Suprapubic skin (tissue), 4 donors: ENCODE measurements around the gene SLC25A42. TPM values are rescaled to one million over a fixed set of nuclear protein-coding genes. Genes with fewer than 3 reads are reported as not detected.

Experiments
- DNase-seq, 2 donors: peaks; one replicate each; pipeline ENCODE4 v3.0.0-alpha.2; 2019; ENCODE audit warnings: low spot score in 2 of 2
- H3K27ac ChIP-seq: fragments of 200-600 bp; sonication (generic); one replicate; pipeline ENCODE4 v1.5.1; 2019
- H3K27me3 ChIP-seq: fragments of 200-600 bp; sonication (generic); one replicate; pipeline ENCODE4 v1.5.1; 2019
- H3K36me3 ChIP-seq: fragments of 200-600 bp; sonication (generic); one replicate; pipeline ENCODE4 v1.5.1; 2019
- H3K4me1 ChIP-seq: fragments of 200-600 bp; sonication (generic); one replicate; pipeline ENCODE4 v1.5.1; 2019
- H3K4me3 ChIP-seq: fragments of 200-600 bp; sonication (generic); one replicate; pipeline ENCODE4 v1.5.1; 2019; ENCODE audit warnings: mild to moderate bottlenecking
- H3K9me3 ChIP-seq: fragments of 200-600 bp; sonication (generic); one replicate; pipeline ENCODE4 v1.5.1; 2019
- EP300 ChIP-seq: sonication (generic); formaldehyde crosslinking; IDR thresholded peaks from one replicate; pipeline ENCODE4 v1.6.1; 2017; ENCODE audit warnings: antibody characterized with exemption
- POLR2A ChIP-seq, 2 donors: fragments of 450-650 bp; IDR thresholded peaks; one replicate each; pipeline ENCODE4 v1.6.1; 2017; ENCODE audit warnings: antibody characterized with exemption in 2 of 2, mild to moderate bottlenecking in 2 of 2, moderate library complexity in 2 of 2
- POLR2AphosphoS5 ChIP-seq, 3 donors: sonication (generic); formaldehyde crosslinking; IDR thresholded peaks; one replicate each; pipeline ENCODE4 v1.6.1; 2017; ENCODE audit warnings: antibody characterized with exemption in 3 of 3
- WGBS: methylation state at CpG from one replicate; pipeline ENCODE4 v1.1.5; 2018; 5-methylcytosine and 5-hydroxymethylcytosine counted together
- total RNA-seq, 4 donors: library from RNA; depleted of rRNA; stranded (reverse); fragments of >200 nt; gene quantifications; one replicate each; pipeline ENCODE4 v1.1.0, GENCODE V29; 2016
- TF ChIP-seq, protein P1 (sequence below), 2 donors: fragments of 200-600 bp in 1 of 2; fragments of 450-650 bp in 1 of 2; sonication (generic) in 1 of 2; IDR thresholded peaks; one replicate each; pipeline ENCODE4 v1.5.1; 2016 to 2019; ENCODE audit warnings: antibody characterized with exemption in 2 of 2, mild to moderate bottlenecking in 1 of 2, moderate library complexity in 1 of 2

SLC25A42 gene
- total RNA-seq, 4 donors from 2014 or later = 4.9 to 14.6 (median 10.6) TPM

- no peak overlapping the region for H3K27ac ChIP-seq
- peaks cover 56% of the 10 kb centered on the region for H3K36me3 ChIP-seq
- no peak for DNase-seq
- TF ChIP-seq POLR2A (IDR thresholded peaks at IDR 0.05) = no peak
- TF ChIP-seq POLR2AphosphoS5 (IDR thresholded peaks at IDR 0.05) = no peak
- no peak for TF ChIP-seq EP300
- TF ChIP-seq, protein P1, sequence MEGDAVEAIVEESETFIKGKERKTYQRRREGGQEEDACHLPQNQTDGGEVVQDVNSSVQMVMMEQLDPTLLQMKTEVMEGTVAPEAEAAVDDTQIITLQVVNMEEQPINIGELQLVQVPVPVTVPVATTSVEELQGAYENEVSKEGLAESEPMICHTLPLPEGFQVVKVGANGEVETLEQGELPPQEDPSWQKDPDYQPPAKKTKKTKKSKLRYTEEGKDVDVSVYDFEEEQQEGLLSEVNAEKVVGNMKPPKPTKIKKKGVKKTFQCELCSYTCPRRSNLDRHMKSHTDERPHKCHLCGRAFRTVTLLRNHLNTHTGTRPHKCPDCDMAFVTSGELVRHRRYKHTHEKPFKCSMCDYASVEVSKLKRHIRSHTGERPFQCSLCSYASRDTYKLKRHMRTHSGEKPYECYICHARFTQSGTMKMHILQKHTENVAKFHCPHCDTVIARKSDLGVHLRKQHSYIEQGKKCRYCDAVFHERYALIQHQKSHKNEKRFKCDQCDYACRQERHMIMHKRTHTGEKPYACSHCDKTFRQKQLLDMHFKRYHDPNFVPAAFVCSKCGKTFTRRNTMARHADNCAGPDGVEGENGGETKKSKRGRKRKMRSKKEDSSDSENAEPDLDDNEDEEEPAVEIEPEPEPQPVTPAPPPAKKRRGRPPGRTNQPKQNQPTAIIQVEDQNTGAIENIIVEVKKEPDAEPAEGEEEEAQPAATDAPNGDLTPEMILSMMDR (IDR thresholded peaks at IDR 0.05) = no peak
- H3K9me3 ChIP-seq = no peaks in the 10 kb centered on the region
- H3K27me3 ChIP-seq = no peaks in the 10 kb centered on the region
- no peaks in the 10 kb centered on the region for H3K4me1 ChIP-seq
- H3K4me3 ChIP-seq = no peak overlapping the region
- WGBS = 86% methylated on average over 5 of the region's 20 CpGs
Measured at GRCh38 chr19:19051478-19052213, 12.1 kb upstream of the SLC25A42 start.

- Histone ChIP-seq H3K9me3 (no peaks in the 10 kb centered on the region), H3K4me1 (no peaks in the 10 kb centered on the region), H3K27me3 (no peaks in the 10 kb centered on the region), H3K27ac (no peak overlapping the region), H3K36me3 (peaks cover 64% of the 10 kb centered on the region), H3K4me3 (no peak overlapping the region)
- no peak for DNase-seq
- TF ChIP-seq POLR2AphosphoS5 (IDR thresholded peaks at IDR 0.05) (no peak), POLR2A (IDR thresholded peaks at IDR 0.05) (no peak), EP300 (no peak)
- WGBS = 75% methylated on average over 1 of the region's 1 CpG
Measured at GRCh38 chr19:19052921-19053320, 10.9 kb upstream of the SLC25A42 start.

- Histone ChIP-seq H3K4me1 (no peaks in the 10 kb centered on the region), H3K36me3 (peaks cover 69% of the 10 kb centered on the region), H3K27ac (no peak overlapping the region), H3K27me3 (no peaks in the 10 kb centered on the region), H3K9me3 (no peaks in the 10 kb centered on the region), H3K4me3 (no peak overlapping the region)
- TF ChIP-seq POLR2A (IDR thresholded peaks at IDR 0.05) (no peak), POLR2AphosphoS5 (IDR thresholded peaks at IDR 0.05) (no peak)
- TF ChIP-seq, protein P1 (IDR thresholded peaks at IDR 0.05) = peak; percentile 47 to 55
- no peak for DNase-seq
- 85% methylated on average over 14 of the region's 25 CpGs for WGBS
Measured at GRCh38 chr19:19053508-19054314, 10.1 kb upstream of the SLC25A42 start.

GRCh38 chr19:19054315-19054938 lies 9.4 kb upstream of the SLC25A42 start:
- Histone ChIP-seq H3K36me3 (peaks cover 74% of the 10 kb centered on the region), H3K27me3 (no peaks in the 10 kb centered on the region), H3K4me1 (no peaks in the 10 kb centered on the region), H3K27ac (no peak overlapping the region), H3K9me3 (no peaks in the 10 kb centered on the region), H3K4me3 (no peak overlapping the region)
- DNase-seq = no peak
- no peak for TF ChIP-seq EP300
- TF ChIP-seq, protein P1 (IDR thresholded peaks at IDR 0.05) = no peak
- no peak for TF ChIP-seq POLR2AphosphoS5 (IDR thresholded peaks at IDR 0.05)
- no peak for TF ChIP-seq POLR2A (IDR thresholded peaks at IDR 0.05)
- 94% methylated on average over 15 of the region's 15 CpGs for WGBS

- Histone ChIP-seq H3K4me3 (no peak overlapping the region), H3K27ac (no peak overlapping the region), H3K36me3 (peaks cover 70% of the 10 kb centered on the region), H3K27me3 (no peaks in the 10 kb centered on the region), H3K4me1 (no peaks in the 10 kb centered on the region), H3K9me3 (no peaks in the 10 kb centered on the region)
- no peak for DNase-seq
- WGBS = 96% methylated on average over 5 of the region's 19 CpGs
- TF ChIP-seq EP300 = no peak
- TF ChIP-seq, protein P1 (IDR thresholded peaks at IDR 0.05) = no peak
- TF ChIP-seq POLR2AphosphoS5 (IDR thresholded peaks at IDR 0.05) = no peak
- TF ChIP-seq POLR2A (IDR thresholded peaks at IDR 0.05) = no peak
Measured at GRCh38 chr19:19054939-19055440, 8.8 kb upstream of the SLC25A42 start.
